ENCODE data around the gene RBM43.

RBM43 gene

DNA sequence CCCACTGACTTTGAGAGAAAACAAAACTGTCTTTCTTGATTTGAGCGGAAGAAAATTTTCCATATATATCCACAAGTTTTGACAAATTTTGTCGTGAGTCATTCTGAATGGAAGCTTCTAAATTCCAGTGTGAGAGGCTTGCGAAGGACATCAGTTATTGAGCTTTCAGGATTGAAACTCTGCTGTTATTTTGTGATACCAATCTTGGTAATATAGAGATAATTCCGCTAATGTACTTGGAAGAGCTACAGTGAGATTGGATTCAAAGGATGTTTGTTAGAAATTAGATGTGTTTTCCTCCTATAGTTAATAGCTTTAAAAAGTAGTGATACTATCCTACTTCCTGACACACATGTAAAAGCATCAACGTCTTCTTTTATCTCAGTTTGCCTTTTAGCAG is 61.4 kb downstream of the RBM43 start:
- no peak overlapping the region for H3K27ac ChIP-seq
- peaks cover 19% of the 10 kb centered on the region for H3K4me1 ChIP-seq (ENCODE audit: low read depth, poor library complexity, severe bottlenecking)
- no peaks in the 10 kb centered on the region for H4K20me1 ChIP-seq (ENCODE audit: insufficient read depth)
- no peak overlapping the region for H3K4me3 ChIP-seq (IDR thresholded peaks at IDR 0.05; ENCODE audit: insufficient read depth, low read depth, low read length)
- H2AFZ ChIP-seq (ENCODE audit: low read depth): no peak overlapping the region
- H3K36me3 ChIP-seq (ENCODE audit: insufficient read depth): no peaks in the 10 kb centered on the region
- H3K4me2 ChIP-seq: no peak overlapping the region
- TF ChIP-seq, protein P1, sequence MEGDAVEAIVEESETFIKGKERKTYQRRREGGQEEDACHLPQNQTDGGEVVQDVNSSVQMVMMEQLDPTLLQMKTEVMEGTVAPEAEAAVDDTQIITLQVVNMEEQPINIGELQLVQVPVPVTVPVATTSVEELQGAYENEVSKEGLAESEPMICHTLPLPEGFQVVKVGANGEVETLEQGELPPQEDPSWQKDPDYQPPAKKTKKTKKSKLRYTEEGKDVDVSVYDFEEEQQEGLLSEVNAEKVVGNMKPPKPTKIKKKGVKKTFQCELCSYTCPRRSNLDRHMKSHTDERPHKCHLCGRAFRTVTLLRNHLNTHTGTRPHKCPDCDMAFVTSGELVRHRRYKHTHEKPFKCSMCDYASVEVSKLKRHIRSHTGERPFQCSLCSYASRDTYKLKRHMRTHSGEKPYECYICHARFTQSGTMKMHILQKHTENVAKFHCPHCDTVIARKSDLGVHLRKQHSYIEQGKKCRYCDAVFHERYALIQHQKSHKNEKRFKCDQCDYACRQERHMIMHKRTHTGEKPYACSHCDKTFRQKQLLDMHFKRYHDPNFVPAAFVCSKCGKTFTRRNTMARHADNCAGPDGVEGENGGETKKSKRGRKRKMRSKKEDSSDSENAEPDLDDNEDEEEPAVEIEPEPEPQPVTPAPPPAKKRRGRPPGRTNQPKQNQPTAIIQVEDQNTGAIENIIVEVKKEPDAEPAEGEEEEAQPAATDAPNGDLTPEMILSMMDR (conservative IDR thresholded peaks at IDR 0.05; ENCODE audit: low read depth, low read length): no peak
- no peak overlapping the region for H3K9ac ChIP-seq
- no peaks in the 10 kb centered on the region for H3K27me3 ChIP-seq (ENCODE audit: insufficient read depth, low read depth)
- H3K79me2 ChIP-seq (ENCODE audit: insufficient read depth, low read depth): no peaks in the 10 kb centered on the region

DNA sequence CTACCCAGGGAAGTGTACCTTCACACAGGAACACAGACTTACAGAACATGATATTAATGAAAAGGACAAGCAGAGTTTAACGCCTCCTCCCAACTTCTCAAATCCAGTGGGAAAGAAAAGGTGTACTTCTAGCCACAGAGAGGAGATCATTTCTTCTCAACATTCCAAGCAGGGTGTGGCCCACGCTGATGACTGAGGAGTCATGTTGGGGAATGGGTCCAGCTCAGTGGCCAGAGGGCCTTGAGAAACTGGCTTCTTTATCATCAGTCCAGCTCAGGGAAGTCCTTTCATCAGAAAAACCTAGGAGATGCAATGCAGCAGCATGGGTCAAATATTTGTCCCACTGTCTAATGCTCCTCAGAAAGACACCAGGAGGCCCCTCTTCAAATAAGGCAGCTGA is 63.0 kb downstream of the RBM43 start:
- Histone ChIP-seq H3K27ac (no peak overlapping the region), H3K4me1 (ENCODE audit: low read depth, poor library complexity, severe bottlenecking) (peaks cover 19% of the 10 kb centered on the region)

More for the DNA sequence above, 63.0 kb downstream of the RBM43 start:
- no peaks in the 10 kb centered on the region for H3K79me2 ChIP-seq (ENCODE audit: insufficient read depth, low read depth)
- TF ChIP-seq, protein P1 (conservative IDR thresholded peaks at IDR 0.05; ENCODE audit: low read depth, low read length): no peak
- H3K4me2 ChIP-seq: no peak overlapping the region
- H4K20me1 ChIP-seq (ENCODE audit: insufficient read depth): no peaks in the 10 kb centered on the region
- H2AFZ ChIP-seq (ENCODE audit: low read depth): no peak overlapping the region
- no peaks in the 10 kb centered on the region for H3K36me3 ChIP-seq (ENCODE audit: insufficient read depth)
- no peak overlapping the region for H3K9ac ChIP-seq
- H3K27me3 ChIP-seq (ENCODE audit: insufficient read depth, low read depth): no peaks in the 10 kb centered on the region
- H3K4me3 ChIP-seq (IDR thresholded peaks at IDR 0.05; ENCODE audit: insufficient read depth, low read depth, low read length): no peak overlapping the region
